ENCODE measurements around the gene TGFB2.

The TGFB2 gene

GRCh38 chr1:218439541-218440295 lies 94.6 kb downstream of the TGFB2 start:
- no peak for TF ChIP-seq CTCF (conservative IDR thresholded peaks at IDR 0.05)
- H3K27ac ChIP-seq: no peak overlapping the region

GRCh38 chr1:218443255-218443654 lies 98.1 kb downstream of the TGFB2 start:
- no peak overlapping the region for H3K27ac ChIP-seq
- TF ChIP-seq CTCF (conservative IDR thresholded peaks at IDR 0.05): no peak

- TF ChIP-seq CTCF (conservative IDR thresholded peaks at IDR 0.05): no peak
- no peak overlapping the region for H3K27ac ChIP-seq
Observed at GRCh38 chr1:218444173-218444572, 99.0 kb downstream of the TGFB2 start.

GRCh38 chr1:218444588-218444987 lies 99.5 kb downstream of the TGFB2 start:
- TF ChIP-seq CTCF (conservative IDR thresholded peaks at IDR 0.05): no peak
- H3K27ac ChIP-seq: no peak overlapping the region

GRCh38 chr1:218447010-218447689 lies 102.0 kb downstream of the TGFB2 start:
- no peak overlapping the region for H3K27ac ChIP-seq
- no peak for TF ChIP-seq CTCF (conservative IDR thresholded peaks at IDR 0.05)

GRCh38 chr1:218451415-218451814 lies 106.3 kb downstream of the TGFB2 start:
- no peak overlapping the region for H3K27ac ChIP-seq
- no peak for TF ChIP-seq CTCF (conservative IDR thresholded peaks at IDR 0.05)

GRCh38 chr1:218454700-218455282 lies 109.7 kb downstream of the TGFB2 start:
- no peak overlapping the region for H3K27ac ChIP-seq

More at GRCh38 chr1:218454700-218455282, 109.7 kb downstream of the TGFB2 start:
- no peak for TF ChIP-seq CTCF (conservative IDR thresholded peaks at IDR 0.05)

Measured in VCaP (cell line).